Stimulated activated CD4-positive, alpha-beta T cell treated with anti-CD3 and anti-CD28 coated beads, Interleukin-1b, Interleukin-23, amount 100 ng/mL, for 1 hour (primary cell): ENCODE data around the gene TPST2.
"Not testable (repeated sequence)": the region's sequence is repeated elsewhere in the genome, so short reads cannot be mapped to it uniquely, and the experiment has no call there.

Experiments used
- DNase-seq, 2 donors: peaks; one replicate each; pipeline ENCODE4 v3.0.0-alpha.2; 2020; ENCODE audit warnings: low read depth in 2 of 2

The TPST2 gene

GRCh38 chr22:26589845-26590736 is at the start of gene TPST2:
Gene TPST2, minus strand, starts transcription at chr22:26590132. Its CDS starts 48,502 bp downstream, at chr22:26541630.
- peak; percentile 57 to 61 for DNase-seq

GRCh38 chr22:26636296-26636695 is 46.4 kb upstream of the TPST2 start:
- DNase-seq: no peak

GRCh38 chr22:26635117-26635516 is 45.2 kb upstream of the TPST2 start:
- DNase-seq: no peak

- DNase-seq: no peak
Observed at GRCh38 chr22:26634189-26634588, 44.3 kb upstream of the TPST2 start.

GRCh38 chr22:26632422-26633155 is 42.7 kb upstream of the TPST2 start:
- no peak for DNase-seq

GRCh38 chr22:26631282-26631681 is 41.4 kb upstream of the TPST2 start:
- no peak for DNase-seq

- DNase-seq: no peak
Observed at GRCh38 chr22:26629988-26630761, 40.2 kb upstream of the TPST2 start.

- no peak for DNase-seq
Observed at GRCh38 chr22:26624803-26625202, 34.9 kb upstream of the TPST2 start.

GRCh38 chr22:26623984-26624383 is 34.1 kb upstream of the TPST2 start:
- no peak for DNase-seq

GRCh38 chr22:26621663-26622062 is 31.7 kb upstream of the TPST2 start, which contains the start of gene CRYBA4:
Gene CRYBA4, plus strand, starts transcription at chr22:26621963. Its CDS starts 634 bp downstream, at chr22:26622597.
- DNase-seq: no peak

GRCh38 chr22:26620197-26620596 is 30.3 kb upstream of the TPST2 start:
- DNase-seq: no peak

GRCh38 chr22:26619510-26619909 is 29.6 kb upstream of the TPST2 start:
- no peak for DNase-seq

- DNase-seq: no peak
Observed at GRCh38 chr22:26618455-26618854, 28.5 kb upstream of the TPST2 start.

GRCh38 chr22:26617271-26618199 is 27.6 kb upstream of the TPST2 start, which contains the start of gene CRYBB1:
Gene CRYBB1, minus strand, starts transcription at chr22:26618027. Its CDS starts 1,708 bp downstream, at chr22:26616319.
- DNase-seq: no peak

GRCh38 chr22:26616650-26617049 is 26.7 kb upstream of the TPST2 start:
- no peak for DNase-seq

- DNase-seq: no peak
Observed at GRCh38 chr22:26615830-26616435, 26.0 kb upstream of the TPST2 start.

- no peak for DNase-seq
Observed at GRCh38 chr22:26615149-26615548, 25.2 kb upstream of the TPST2 start.

- DNase-seq: no peak
Observed at GRCh38 chr22:26614322-26614721, 24.4 kb upstream of the TPST2 start.

- not testable (repeated sequence) for DNase-seq
Observed at GRCh38 chr22:26613753-26614152, 23.8 kb upstream of the TPST2 start.

GRCh38 chr22:26612652-26613051 is 22.7 kb upstream of the TPST2 start:
- no peak for DNase-seq
